Measurements from ENCODE around the gene TFG.

Gene TFG

GRCh38 chr3:100746092-100746491 is 36.8 kb downstream of the TFG start:
- ChIA-PET CTCF (interaction anchor here (0.9 to 2.0 kb wide), 3 partner anchors 10 to 146 kb away, joined by 3 to 13 read pairs (median 5); no protein-coding TSS in a partner anchor), POLR2A (no interaction called here)
- DNase-seq (ENCODE audit: low read depth, low spot score) = no peak
- no peak overlapping the region for H3K4me3 ChIP-seq (ENCODE audit: low read depth, low read length)
- TF ChIP-seq, protein P1, sequence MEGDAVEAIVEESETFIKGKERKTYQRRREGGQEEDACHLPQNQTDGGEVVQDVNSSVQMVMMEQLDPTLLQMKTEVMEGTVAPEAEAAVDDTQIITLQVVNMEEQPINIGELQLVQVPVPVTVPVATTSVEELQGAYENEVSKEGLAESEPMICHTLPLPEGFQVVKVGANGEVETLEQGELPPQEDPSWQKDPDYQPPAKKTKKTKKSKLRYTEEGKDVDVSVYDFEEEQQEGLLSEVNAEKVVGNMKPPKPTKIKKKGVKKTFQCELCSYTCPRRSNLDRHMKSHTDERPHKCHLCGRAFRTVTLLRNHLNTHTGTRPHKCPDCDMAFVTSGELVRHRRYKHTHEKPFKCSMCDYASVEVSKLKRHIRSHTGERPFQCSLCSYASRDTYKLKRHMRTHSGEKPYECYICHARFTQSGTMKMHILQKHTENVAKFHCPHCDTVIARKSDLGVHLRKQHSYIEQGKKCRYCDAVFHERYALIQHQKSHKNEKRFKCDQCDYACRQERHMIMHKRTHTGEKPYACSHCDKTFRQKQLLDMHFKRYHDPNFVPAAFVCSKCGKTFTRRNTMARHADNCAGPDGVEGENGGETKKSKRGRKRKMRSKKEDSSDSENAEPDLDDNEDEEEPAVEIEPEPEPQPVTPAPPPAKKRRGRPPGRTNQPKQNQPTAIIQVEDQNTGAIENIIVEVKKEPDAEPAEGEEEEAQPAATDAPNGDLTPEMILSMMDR (IDR thresholded peaks at IDR 0.05; ENCODE audit: insufficient read depth, low read length, missing control alignments) = no peak

GRCh38 chr3:100748220-100748619 is 38.9 kb downstream of the TFG start:
- DNase-seq (ENCODE audit: low read depth, low spot score) = no peak
- TF ChIP-seq, protein P1 (IDR thresholded peaks at IDR 0.05; ENCODE audit: insufficient read depth, low read length, missing control alignments) = no peak
- ChIA-PET POLR2A (interaction anchor here (0.7 kb wide), 1 partner anchor 127 kb away, joined by 3 read pairs; no protein-coding TSS in a partner anchor), CTCF (interaction anchor here (0.5 to 1.3 kb wide), 3 partner anchors 145 to 668 kb away, joined by 3 read pairs; no protein-coding TSS in a partner anchor)
- H3K4me3 ChIP-seq (ENCODE audit: low read depth, low read length) = no peak overlapping the region

DNA sequence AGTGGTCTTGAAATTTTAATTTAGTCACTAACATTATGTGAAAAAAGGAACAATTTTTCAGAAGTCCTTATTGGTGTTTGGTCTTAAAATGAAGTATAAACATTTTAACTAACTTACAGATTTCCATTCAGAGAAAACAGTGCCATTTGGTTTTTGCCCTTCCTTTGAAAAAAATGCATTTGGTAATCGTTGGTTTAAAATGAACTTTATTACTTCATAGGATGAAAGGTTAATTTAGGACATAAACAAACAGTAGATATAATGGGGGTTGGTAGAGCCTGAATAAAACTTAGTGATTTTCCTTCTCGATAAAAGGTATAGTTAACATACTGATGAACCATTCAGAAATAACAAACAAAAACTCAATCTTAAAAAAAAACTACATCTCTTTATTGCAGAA is 39.7 kb downstream of the TFG start:
- TF ChIP-seq, protein P1 (IDR thresholded peaks at IDR 0.05; ENCODE audit: insufficient read depth, low read length, missing control alignments) = no peak
- DNase-seq (ENCODE audit: low read depth, low spot score) = no peak
- POLR2A ChIA-PET = no interaction called here
- CTCF ChIA-PET = interaction anchor here (2.4 kb wide), 1 partner anchor 13 kb away, joined by 7 read pairs; no protein-coding TSS in a partner anchor
- H3K4me3 ChIP-seq (ENCODE audit: low read depth, low read length) = no peak overlapping the region

- H3K4me3 ChIP-seq (ENCODE audit: low read depth, low read length) = no peak overlapping the region
- TF ChIP-seq, protein P1 (IDR thresholded peaks at IDR 0.05; ENCODE audit: insufficient read depth, low read length, missing control alignments) = no peak
- ChIA-PET CTCF (interaction anchor here (0.6 to 2.2 kb wide), 5 partner anchors 15 to 628 kb away, joined by 3 to 6 read pairs (median 4); no protein-coding TSS in a partner anchor), POLR2A (no interaction called here)
- DNase-seq (ENCODE audit: low read depth, low spot score) = no peak
Measured at GRCh38 chr3:100753846-100754245, 44.6 kb downstream of the TFG start.

DNA sequence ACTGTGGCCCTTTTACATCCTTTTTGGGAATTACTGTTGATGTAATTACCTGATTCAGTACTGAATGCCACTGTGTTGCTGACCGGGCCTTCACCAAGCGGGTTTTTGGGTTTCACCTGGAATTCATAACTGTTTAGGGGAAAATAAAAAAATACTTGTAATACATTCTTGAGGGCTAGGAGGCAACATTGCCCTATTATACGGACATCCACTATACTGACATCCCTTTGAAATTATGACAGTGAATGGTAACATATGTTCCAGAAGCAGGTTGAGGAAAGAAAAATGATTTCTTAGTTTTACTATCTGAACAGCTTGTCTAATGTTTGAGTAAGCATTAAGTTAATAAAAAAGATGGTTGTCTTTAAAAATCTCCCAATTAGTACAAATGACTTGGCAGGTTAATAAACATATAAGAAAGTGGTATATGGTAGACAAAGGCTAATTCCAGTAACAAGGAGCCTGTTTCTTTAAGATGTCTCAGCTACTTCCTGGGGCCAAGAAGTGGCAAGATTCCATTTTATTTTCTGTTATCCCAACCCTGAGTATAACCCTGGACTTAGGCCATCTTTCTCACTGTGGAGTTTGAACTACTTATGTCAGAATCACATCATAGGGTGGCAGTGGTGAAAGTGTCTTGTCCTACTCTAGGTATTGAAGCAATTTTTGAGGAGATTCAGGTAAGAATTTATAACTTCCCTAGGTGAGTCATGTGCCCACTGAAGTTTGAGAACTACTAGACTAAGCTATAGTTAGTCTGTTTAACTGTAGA is 45.5 kb downstream of the TFG start:
- ChIA-PET POLR2A (no interaction called here), CTCF (interaction anchor here (1.2 to 2.2 kb wide), 5 partner anchors 13 to 627 kb away, joined by 3 to 6 read pairs (median 4); no protein-coding TSS in a partner anchor)
- no peak for DNase-seq (ENCODE audit: low read depth, low spot score)
- TF ChIP-seq, protein P1 (IDR thresholded peaks at IDR 0.05; ENCODE audit: insufficient read depth, low read length, missing control alignments) = no peak
- no peak overlapping the region for H3K4me3 ChIP-seq (ENCODE audit: low read depth, low read length)

- TF ChIP-seq, protein P1 (IDR thresholded peaks at IDR 0.05; ENCODE audit: insufficient read depth, low read length, missing control alignments) = no peak
- H3K4me3 ChIP-seq (ENCODE audit: low read depth, low read length) = no peak overlapping the region
- DNase-seq (ENCODE audit: low read depth, low spot score) = no peak
- ChIA-PET POLR2A (no interaction called here), CTCF (no interaction called here)
Measured at GRCh38 chr3:100756441-100756840, 47.1 kb downstream of the TFG start.
